GM18517 (cell line): Measurements from ENCODE around the gene CAMK4.
"Not testable (repeated sequence)": the region's sequence is repeated elsewhere in the genome, so short reads cannot be mapped to it uniquely, and the experiment has no call there.

Experiments used
- ATAC-seq: cut with Tn5 transposase; IDR thresholded peaks from one replicate; pipeline ENCODE4 v1.9.1; 2021; ENCODE audit warnings: mild to moderate bottlenecking, moderate library complexity; ENCODE audit not compliant: unreplicated experiment

Gene CAMK4

GRCh38 chr5:111256128-111256527 is 31.9 kb downstream of the CAMK4 start:
- ATAC-seq = no peak

DNA sequence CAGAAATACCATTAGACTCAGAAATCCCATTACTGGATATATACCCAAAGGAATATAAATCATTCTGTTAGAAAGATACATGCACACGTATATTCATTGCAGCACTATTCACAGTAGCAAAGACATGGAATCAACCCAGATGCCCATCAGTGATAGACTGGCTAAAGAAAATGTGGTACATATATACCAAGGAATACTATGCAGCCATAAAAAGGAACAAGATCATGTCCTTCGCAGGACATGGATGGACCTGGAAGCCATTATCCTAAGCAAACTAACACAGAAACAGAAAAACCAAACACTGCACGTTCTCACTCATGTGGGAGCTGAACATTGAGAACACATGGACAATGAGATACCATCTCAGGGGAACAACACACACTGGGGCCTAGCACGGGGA is 33.4 kb downstream of the CAMK4 start:
- not testable (repeated sequence) for ATAC-seq

DNA sequence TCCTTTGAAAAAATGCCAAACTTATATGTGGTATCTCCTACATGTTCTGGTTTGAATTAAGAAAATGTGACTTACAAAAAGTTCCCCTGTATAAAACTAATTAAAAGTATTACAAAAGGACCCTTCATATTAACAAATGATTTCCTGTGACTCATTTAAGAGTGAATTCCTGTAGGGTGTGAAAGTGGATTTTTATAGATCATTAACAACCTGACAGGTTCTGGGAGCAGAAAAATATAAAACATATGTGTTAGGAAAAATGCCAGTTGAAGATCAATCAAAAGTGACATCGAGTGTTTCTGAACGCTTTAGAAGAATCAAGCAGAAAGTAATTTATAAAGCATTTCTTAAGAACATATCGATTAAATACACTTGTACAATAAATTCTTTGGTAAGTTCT is 35.5 kb downstream of the CAMK4 start:
- no peak for ATAC-seq

GRCh38 chr5:111261610-111262009 is 37.4 kb downstream of the CAMK4 start:
- ATAC-seq = no peak

- ATAC-seq = no peak
These were observed 38.0 kb downstream of the CAMK4 start for GRCh38 chr5:111262153-111262552.

- no peak for ATAC-seq
These were observed 38.6 kb downstream of the CAMK4 start for GRCh38 chr5:111262815-111263214.

DNA sequence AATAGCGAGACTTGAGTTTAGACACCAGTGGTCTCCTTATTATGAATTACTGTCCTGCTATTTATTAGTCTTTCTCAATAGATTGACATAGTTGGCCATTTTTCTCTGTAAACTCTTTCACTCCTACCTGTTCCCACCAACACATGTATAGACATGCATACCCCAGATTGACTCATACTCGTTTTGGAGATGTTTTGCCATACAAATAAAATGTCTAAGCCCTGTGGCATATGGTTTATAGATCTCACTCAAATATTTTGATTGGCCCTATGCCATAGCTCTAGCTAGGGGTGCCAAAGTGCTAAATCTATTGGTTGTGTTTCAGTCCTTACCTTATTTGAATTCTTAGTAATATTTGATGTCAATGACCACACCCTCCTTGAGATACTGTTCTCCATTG is 42.3 kb downstream of the CAMK4 start:
- ATAC-seq = no peak

- no peak for ATAC-seq
These were observed 44.1 kb downstream of the CAMK4 start for GRCh38 chr5:111268300-111268699.

- ATAC-seq = no peak
These were observed 47.7 kb downstream of the CAMK4 start for GRCh38 chr5:111271885-111272284.

- ATAC-seq = no peak
These were observed 52.9 kb downstream of the CAMK4 start for GRCh38 chr5:111277061-111277460.

DNA sequence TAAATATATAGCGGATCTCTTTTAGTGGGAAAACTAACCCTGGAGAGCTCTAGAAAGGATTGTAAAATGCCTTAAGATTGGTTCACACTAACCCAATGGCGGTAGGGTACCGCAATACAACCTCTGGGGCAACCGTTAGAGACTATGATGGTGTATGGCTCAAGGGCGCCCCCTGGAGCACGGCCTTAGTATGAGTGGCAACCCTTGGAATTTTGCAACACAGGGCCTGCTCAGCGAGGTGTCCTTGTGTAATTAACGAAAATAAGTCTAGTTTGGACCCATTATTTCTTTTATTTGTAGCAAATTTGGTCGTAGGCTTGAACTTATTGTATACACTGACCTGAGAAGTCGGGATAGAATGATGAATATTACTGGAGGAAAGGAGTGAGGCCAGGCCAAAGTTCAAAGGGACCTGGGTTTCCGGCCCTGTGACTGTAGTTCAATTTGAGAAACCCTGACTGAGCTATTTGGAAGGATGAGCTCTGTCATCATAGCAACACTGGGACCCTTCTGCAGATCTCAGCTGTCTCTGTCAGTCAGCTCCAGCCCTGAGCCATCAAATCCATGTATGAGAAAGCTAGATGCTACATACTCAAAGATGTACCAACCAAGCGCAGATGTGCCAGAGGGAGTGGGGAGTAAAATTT is 54.8 kb downstream of the CAMK4 start:
- ATAC-seq = peak; percentile 87

GRCh38 chr5:111280282-111280951 is 56.2 kb downstream of the CAMK4 start:
- ATAC-seq = no peak

- no peak for ATAC-seq
These were observed 58.6 kb downstream of the CAMK4 start for GRCh38 chr5:111282798-111283197.

DNA sequence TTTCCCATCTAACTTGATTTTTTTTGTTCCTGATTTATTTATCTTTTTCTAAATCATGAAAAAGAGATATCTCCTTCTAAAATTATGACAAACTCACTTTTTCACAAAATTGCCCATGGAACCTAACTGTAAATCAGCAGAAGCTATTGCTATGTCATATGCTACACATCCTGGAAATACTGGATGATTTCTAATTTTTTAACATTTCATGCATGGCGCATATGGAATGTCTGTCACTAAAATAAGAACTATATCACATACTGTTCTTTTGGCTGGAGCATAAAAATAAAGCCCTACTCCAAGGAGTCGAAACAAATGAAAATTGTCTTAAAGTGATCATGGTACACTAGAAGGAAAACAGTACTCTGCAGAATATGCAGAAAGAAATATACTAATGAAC is 60.6 kb downstream of the CAMK4 start:
- ATAC-seq = no peak

DNA sequence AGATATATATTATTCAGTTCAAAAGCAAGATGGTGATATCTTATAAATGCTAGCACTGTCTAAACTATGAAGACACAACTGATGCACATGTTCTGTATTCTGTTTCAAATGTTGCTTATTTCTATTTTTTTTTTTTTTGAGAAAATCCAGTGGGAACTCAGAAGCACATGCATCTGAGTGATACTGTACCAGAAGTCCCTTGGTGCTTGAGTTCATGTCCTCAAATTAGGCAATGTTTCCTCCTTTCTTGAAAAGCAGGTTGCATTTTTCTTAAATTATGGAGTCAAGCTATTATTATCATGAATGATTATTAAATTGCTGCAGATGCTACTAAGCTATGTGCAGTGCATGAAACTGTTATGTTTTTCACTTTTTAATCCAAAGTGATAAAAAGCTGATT is 70.4 kb downstream of the CAMK4 start:
- no peak for ATAC-seq

- no peak for ATAC-seq
These were observed 71.5 kb downstream of the CAMK4 start for GRCh38 chr5:111295649-111296048.

DNA sequence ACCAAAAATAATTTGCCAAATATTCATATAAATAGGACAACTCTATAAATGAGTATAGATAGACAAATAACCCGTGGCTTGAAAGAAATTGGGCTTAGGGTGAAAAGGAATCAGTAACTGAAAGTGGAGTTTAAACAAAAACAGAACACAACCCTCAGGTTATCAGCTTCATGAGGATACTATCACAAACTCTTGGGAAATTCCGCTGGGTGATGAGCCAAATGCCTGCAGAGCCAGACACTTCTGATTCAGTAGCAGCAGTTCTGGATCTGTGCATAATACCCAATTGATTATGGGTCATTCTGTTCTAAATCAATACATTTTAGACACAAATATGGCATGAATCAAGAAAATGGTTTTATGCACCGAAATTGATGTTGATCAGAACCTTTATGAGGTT is 72.4 kb downstream of the CAMK4 start:
- ATAC-seq = no peak

GRCh38 chr5:111299067-111299481 is 74.9 kb downstream of the CAMK4 start:
- ATAC-seq = no peak

- ATAC-seq = no peak
These were observed 75.7 kb downstream of the CAMK4 start for GRCh38 chr5:111299831-111300432.

DNA sequence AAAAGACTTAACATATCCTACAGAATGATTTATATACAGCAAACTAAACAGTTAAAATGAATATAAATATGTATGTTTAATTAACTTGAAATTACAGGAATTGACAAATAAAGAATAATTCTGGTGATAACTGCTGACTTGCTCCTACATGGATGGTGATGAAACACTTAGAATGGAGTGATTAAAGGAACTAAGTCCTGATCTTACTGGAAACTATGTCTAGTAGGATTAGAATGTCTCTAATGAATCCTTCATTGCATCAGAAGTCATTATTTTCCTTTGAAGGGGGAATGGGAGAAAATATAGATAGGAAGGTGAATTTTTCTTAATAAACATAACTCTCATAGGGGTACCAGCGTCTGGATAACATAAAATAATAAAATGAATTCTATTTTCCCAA is 77.1 kb downstream of the CAMK4 start:
- ATAC-seq = no peak

DNA sequence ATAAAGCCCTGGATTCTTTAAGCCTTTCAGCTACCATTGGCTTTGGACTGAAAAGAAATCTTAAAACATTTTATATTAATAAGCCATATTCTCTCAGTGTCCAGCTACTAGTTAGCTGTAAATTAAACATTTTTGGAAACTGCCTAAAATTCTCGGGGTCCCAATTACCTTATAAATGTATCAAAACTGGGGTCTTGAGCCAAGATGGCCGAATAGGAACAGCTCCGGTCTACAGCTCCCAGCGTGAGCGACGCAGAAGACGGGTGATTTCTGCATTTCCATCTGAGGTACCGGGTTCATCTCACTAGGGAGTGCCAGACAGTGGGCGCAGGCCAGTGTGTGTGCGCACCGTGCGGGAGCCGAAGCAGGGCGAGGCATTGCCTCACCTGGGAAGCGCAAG is 77.9 kb downstream of the CAMK4 start:
- not testable (repeated sequence) for ATAC-seq

- no peak for ATAC-seq
These were observed 84.8 kb downstream of the CAMK4 start for GRCh38 chr5:111308951-111309350.
